Osteoblast (primary cell): ENCODE data around the gene GABRG3. TPM values are rescaled to one million over a fixed set of nuclear protein-coding genes. Genes with fewer than 3 reads are reported as not detected.

ENCODE experiments used
- DNase-seq: peaks from one replicate; pipeline ENCODE4 v3.0.0; 2011; ENCODE audit warnings: low spot score, mixed read lengths; ENCODE audit not compliant: insufficient read length; ENCODE audit errors: missing footprints
- H2AFZ ChIP-seq: 2 replicates; pipeline ENCODE4 v1.6.0; 2011; ENCODE audit warnings: mild to moderate bottlenecking, low read length
- H3K27ac ChIP-seq: 2 replicates; pipeline ENCODE4 v1.5.1; 2011; ENCODE audit warnings: mild to moderate bottlenecking, low read depth, low read length, moderate library complexity
- H3K27me3 ChIP-seq: 2 replicates; pipeline ENCODE4 v1.6.0; 2012; ENCODE audit warnings: mild to moderate bottlenecking, control low read depth, inconsistent platforms, low read length, moderate library complexity; ENCODE audit not compliant: insufficient read depth
- H3K36me3 ChIP-seq: 2 replicates; pipeline ENCODE4 v1.5.1; 2011; ENCODE audit warnings: mild to moderate bottlenecking, low read length, control low read depth, moderate library complexity; ENCODE audit not compliant: insufficient read depth
- H3K4me1 ChIP-seq: 2 replicates; pipeline ENCODE4 v1.5.1; 2011; ENCODE audit warnings: mild to moderate bottlenecking, low read length, control low read depth, moderate library complexity; ENCODE audit not compliant: insufficient read depth
- H3K4me2 ChIP-seq: 2 replicates; pipeline ENCODE4 v1.6.0; 2011; ENCODE audit warnings: mild to moderate bottlenecking, low read length; ENCODE audit not compliant: insufficient read depth
- H3K4me3 ChIP-seq: fragments of 200-600 bp; sonication (generic); 3 replicates; pipeline ENCODE4 v1.5.1; 2012; ENCODE audit warnings: mild to moderate bottlenecking, low read length, inconsistent platforms; ENCODE audit not compliant: insufficient read depth
- H3K79me2 ChIP-seq: 2 replicates; pipeline ENCODE4 v1.6.0; 2012; ENCODE audit warnings: mild to moderate bottlenecking, low read length, control low read depth, inconsistent platforms; ENCODE audit not compliant: insufficient read depth
- H3K9me3 ChIP-seq: 2 replicates; pipeline ENCODE4 v1.5.1; 2011; ENCODE audit warnings: low read depth, low read length, control low read depth
- H4K20me1 ChIP-seq: 2 replicates; pipeline ENCODE4 v1.6.0; 2012; ENCODE audit warnings: mild to moderate bottlenecking, low read length, control low read depth; ENCODE audit not compliant: insufficient read depth
- total RNA-seq: library from RNA; depleted of rRNA; stranded (reverse); fragments of >200 nt; gene quantifications from 2 replicates; pipeline ENCODE4 v1.2.3, GENCODE V29; 2012
- TF ChIP-seq, protein P1 (sequence below): IDR thresholded peaks from 2 replicates; pipeline ENCODE4 v1.5.1; 2011; ENCODE audit warnings: mild to moderate bottlenecking, low read depth, low read length, moderate library complexity; ENCODE audit errors: extremely low read depth

Gene GABRG3
- total RNA-seq, 1 donor: not detected

GRCh38 chr15:27017168-27017809 lies 46.3 kb downstream of the GABRG3 start:
- no peaks in the 10 kb centered on the region for H3K36me3 ChIP-seq
- no peaks in the 10 kb centered on the region for H3K9me3 ChIP-seq
- no peak overlapping the region for H2AFZ ChIP-seq
- no peaks in the 10 kb centered on the region for H3K27me3 ChIP-seq
- peak; percentile 84 for DNase-seq
- H4K20me1 ChIP-seq: no peaks in the 10 kb centered on the region
- H3K79me2 ChIP-seq: no peaks in the 10 kb centered on the region
- no peak overlapping the region for H3K27ac ChIP-seq
- no peaks in the 10 kb centered on the region for H3K4me1 ChIP-seq
- no peak overlapping the region for H3K4me3 ChIP-seq
- no peak overlapping the region for H3K4me2 ChIP-seq
- TF ChIP-seq, protein P1, sequence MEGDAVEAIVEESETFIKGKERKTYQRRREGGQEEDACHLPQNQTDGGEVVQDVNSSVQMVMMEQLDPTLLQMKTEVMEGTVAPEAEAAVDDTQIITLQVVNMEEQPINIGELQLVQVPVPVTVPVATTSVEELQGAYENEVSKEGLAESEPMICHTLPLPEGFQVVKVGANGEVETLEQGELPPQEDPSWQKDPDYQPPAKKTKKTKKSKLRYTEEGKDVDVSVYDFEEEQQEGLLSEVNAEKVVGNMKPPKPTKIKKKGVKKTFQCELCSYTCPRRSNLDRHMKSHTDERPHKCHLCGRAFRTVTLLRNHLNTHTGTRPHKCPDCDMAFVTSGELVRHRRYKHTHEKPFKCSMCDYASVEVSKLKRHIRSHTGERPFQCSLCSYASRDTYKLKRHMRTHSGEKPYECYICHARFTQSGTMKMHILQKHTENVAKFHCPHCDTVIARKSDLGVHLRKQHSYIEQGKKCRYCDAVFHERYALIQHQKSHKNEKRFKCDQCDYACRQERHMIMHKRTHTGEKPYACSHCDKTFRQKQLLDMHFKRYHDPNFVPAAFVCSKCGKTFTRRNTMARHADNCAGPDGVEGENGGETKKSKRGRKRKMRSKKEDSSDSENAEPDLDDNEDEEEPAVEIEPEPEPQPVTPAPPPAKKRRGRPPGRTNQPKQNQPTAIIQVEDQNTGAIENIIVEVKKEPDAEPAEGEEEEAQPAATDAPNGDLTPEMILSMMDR: peak; percentile 41

GRCh38 chr15:27019687-27020086 lies 48.7 kb downstream of the GABRG3 start:
- Histone ChIP-seq H3K4me2 (no peak overlapping the region), H3K27ac (no peak overlapping the region), H3K79me2 (no peaks in the 10 kb centered on the region), H3K4me1 (no peaks in the 10 kb centered on the region), H3K27me3 (no peaks in the 10 kb centered on the region), H3K9me3 (no peaks in the 10 kb centered on the region), H3K36me3 (no peaks in the 10 kb centered on the region), H4K20me1 (no peaks in the 10 kb centered on the region), H3K4me3 (no peak overlapping the region), H2AFZ (no peak overlapping the region)
- DNase-seq: no peak
- TF ChIP-seq, protein P1: no peak

GRCh38 chr15:27025481-27025966 lies 54.5 kb downstream of the GABRG3 start:
- Histone ChIP-seq H3K27me3 (no peaks in the 10 kb centered on the region), H3K9me3 (no peaks in the 10 kb centered on the region), H3K4me1 (no peaks in the 10 kb centered on the region), H3K36me3 (no peaks in the 10 kb centered on the region), H4K20me1 (no peaks in the 10 kb centered on the region), H3K27ac (no peak overlapping the region), H3K4me2 (no peak overlapping the region), H2AFZ (no peak overlapping the region), H3K4me3 (no peak overlapping the region), H3K79me2 (no peaks in the 10 kb centered on the region)
- TF ChIP-seq, protein P1: no peak
- no peak for DNase-seq

DNA sequence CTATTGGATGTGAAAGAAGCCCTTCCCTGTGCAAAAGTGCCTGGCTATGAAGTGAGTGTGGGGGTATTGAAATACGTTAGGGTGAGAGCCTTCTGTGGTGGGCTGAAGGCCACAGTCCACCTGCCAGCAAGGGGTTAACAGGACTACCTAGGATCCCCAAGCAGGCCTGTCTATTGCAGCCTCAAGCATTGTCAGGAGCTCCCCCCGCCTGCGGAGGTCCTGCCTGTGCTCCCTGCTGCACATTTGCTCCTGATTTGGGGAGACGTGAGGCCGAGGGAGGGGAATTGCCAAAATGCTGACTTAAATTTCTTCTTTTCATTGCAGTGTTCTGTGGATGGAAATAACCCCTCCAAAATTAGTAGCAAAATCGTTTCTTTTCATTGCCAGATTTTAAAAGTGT lies 56.2 kb downstream of the GABRG3 start:
- no peak overlapping the region for H3K4me2 ChIP-seq
- no peaks in the 10 kb centered on the region for H3K27me3 ChIP-seq
- no peak overlapping the region for H3K27ac ChIP-seq
- DNase-seq: no peak
- H3K36me3 ChIP-seq: no peaks in the 10 kb centered on the region
- no peak overlapping the region for H3K4me3 ChIP-seq
- H2AFZ ChIP-seq: no peak overlapping the region
- H3K4me1 ChIP-seq: no peaks in the 10 kb centered on the region
- H4K20me1 ChIP-seq: no peaks in the 10 kb centered on the region
- TF ChIP-seq, protein P1: no peak
- H3K9me3 ChIP-seq: peaks cover 1% of the 10 kb centered on the region
- no peaks in the 10 kb centered on the region for H3K79me2 ChIP-seq
